ENCODE data around the gene AOC1. TPM values are rescaled to one million over a fixed set of nuclear protein-coding genes. Genes with fewer than 3 reads are reported as not detected.
A peak's percentile ranks its signal among the peaks of the same experiment; 100 is the strongest.
"Not testable (repeated sequence)": the region's sequence is repeated elsewhere in the genome, so short reads cannot be mapped to it uniquely, and the experiment has no call there.

The AOC1 gene
- total and polyA plus RNA-seq, 7 donors: 1.4 to 155 (median 47.3) TPM; not detected in 3

DNA sequence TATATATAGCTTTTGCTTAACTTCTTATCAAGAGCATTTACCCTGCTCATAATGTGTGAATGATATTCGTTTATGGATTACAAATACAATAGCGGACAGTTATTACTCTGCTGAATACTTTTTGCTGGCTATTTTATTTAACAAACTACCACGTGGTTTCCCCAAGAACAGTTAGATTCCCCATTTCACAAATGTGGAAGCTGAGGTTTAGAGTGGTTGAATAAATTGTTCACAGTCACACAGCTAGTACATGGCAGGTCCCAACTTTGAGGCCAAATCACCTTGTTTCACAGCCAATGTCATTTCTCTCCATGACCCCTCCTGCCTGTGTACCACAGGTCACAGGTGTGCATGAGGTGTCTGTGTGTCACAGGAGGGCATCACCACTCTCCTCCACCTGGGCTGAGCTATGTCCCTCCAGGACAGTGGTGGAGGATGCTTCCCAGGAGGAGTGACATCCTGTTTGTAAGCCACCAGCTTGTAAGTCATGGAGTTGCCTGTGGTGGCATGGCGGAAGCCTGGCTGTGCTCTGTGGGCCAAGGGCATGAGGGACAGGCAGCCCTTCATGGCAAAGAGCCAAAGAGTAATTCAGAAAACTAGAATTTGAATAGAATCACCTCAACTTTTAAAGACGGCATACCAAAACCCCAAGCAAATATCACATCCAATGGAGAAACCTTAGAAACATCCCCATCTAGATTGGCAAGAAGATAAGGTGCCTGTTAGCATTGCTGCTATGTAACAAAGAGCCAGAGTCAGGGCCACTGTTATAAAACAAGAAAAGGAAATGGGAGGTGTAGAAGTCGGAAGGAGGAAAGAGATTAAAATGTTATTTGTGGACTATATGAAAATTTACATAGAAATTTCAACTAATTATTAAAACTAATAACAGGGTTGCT is 51.9 kb downstream of the AOC1 start:
- WGBS, 2 donors: 38 to 45% methylated on average over 6 of the region's 6 CpGs
- intact Hi-C loops (cut with DNase I): no loop called here

DNA sequence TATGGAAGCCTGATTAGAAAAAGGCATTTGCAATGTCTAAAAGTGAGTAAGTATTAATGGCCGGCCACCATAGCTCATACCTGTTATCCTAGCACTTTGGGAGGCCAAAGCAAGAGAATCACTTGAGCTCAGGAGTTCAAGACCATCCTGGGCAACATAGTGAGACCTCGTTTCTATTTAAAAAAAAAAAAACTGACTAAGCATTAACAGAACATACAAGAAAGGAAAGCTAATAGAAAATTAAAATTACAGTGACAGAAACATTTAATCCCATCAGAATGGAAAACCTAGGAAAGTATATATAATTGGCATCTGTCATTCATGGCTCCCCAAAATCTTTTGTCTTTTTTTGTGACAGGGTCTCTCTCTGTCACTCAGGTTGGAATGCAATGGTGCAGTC is 55.9 kb downstream of the AOC1 start:
- peaks cover 0 to 15% (median 14%) of the 10 kb centered on the region in 4 donors for H3K4me1 ChIP-seq
- TF ChIP-seq, protein P1, sequence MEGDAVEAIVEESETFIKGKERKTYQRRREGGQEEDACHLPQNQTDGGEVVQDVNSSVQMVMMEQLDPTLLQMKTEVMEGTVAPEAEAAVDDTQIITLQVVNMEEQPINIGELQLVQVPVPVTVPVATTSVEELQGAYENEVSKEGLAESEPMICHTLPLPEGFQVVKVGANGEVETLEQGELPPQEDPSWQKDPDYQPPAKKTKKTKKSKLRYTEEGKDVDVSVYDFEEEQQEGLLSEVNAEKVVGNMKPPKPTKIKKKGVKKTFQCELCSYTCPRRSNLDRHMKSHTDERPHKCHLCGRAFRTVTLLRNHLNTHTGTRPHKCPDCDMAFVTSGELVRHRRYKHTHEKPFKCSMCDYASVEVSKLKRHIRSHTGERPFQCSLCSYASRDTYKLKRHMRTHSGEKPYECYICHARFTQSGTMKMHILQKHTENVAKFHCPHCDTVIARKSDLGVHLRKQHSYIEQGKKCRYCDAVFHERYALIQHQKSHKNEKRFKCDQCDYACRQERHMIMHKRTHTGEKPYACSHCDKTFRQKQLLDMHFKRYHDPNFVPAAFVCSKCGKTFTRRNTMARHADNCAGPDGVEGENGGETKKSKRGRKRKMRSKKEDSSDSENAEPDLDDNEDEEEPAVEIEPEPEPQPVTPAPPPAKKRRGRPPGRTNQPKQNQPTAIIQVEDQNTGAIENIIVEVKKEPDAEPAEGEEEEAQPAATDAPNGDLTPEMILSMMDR (IDR thresholded peaks at IDR 0.05): no peak
- TF ChIP-seq POLR2AphosphoS5 (IDR thresholded peaks at IDR 0.05) (no peak), POLR2A (IDR thresholded peaks at IDR 0.05) (no peak), EP300 (IDR thresholded peaks at IDR 0.05) (no peak)
- no peaks in the 10 kb centered on the region for H3K27me3 ChIP-seq
- intact Hi-C loops (cut with DNase I): no loop called here
- H3K27ac ChIP-seq: no peak overlapping the region
- H3K9me3 ChIP-seq: no peaks in the 10 kb centered on the region
- DNase-seq: no peak
- WGBS, 2 donors: 83 to 88% methylated on average over 2 of the region's 2 CpGs
- no peaks in the 10 kb centered on the region for H3K36me3 ChIP-seq
- no peak overlapping the region for H3K4me3 ChIP-seq

More for the DNA sequence above, 51.9 kb downstream of the AOC1 start:
- Histone ChIP-seq H3K4me1 (peaks cover 0 to 40% (median 39%) of the 10 kb centered on the region in 4 donors), H3K36me3 (no peaks in the 10 kb centered on the region), H3K4me3 (no peak overlapping the region), H3K9me3 (no peaks in the 10 kb centered on the region), H3K27me3 (no peaks in the 10 kb centered on the region), H3K27ac (peak overlapping the region; percentile 46 to 84 (median 80))
- no peak for TF ChIP-seq POLR2AphosphoS5 (IDR thresholded peaks at IDR 0.05)
- no peak for TF ChIP-seq POLR2A (IDR thresholded peaks at IDR 0.05)
- TF ChIP-seq, protein P1 (IDR thresholded peaks at IDR 0.05): no peak
- TF ChIP-seq EP300 (IDR thresholded peaks at IDR 0.05): no peak
- no peak for DNase-seq

DNA sequence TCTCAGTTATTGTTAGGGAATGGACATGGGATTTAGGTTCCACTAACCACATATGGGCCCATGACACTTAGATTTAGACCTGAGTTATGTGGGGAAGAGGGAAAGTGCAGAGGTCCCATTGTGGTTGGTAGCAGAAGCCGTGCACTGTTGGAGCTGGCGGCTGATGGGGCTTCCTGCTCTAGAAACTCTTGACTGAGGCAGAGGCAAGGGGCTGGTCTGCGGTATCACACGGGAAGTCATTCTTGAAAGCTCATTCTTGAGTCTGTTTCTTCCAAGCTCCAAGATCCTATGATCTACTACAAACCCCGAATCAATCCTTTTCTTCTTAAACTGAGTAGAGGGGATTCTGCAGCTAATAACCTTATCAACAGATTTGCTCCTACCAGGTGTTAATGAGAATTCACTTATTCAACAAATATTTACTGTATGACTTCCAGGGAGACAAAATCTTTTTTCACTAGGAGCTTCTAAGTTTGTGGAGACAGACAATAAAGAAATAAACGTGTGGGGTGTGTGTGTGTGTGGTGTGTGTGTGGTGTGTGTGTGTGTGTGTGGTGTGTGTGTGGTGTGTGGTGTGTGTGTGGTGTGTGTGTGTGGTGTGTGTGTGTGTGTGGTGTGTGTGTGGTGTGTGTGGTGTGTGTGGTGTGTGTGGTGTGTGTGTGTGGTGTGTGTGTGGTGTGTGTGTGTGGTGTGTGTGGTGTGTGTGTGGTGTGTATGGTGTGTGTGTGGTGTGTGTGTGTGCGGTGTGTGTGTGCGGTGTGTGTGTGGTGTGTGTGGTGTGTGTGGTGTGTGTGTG is 57.1 kb downstream of the AOC1 start:
- WGBS, 2 donors: 58 to 77% methylated on average over 8 of the region's 8 CpGs
- H3K4me3 ChIP-seq: no peak overlapping the region
- no peaks in the 10 kb centered on the region for H3K36me3 ChIP-seq
- H3K9me3 ChIP-seq: no peaks in the 10 kb centered on the region
- intact Hi-C loops (cut with DNase I): no loop called here
- no peak overlapping the region for H3K27ac ChIP-seq
- peaks cover 0 to 3% (median 2%) of the 10 kb centered on the region in 4 donors for H3K4me1 ChIP-seq
- TF ChIP-seq, protein P1 (IDR thresholded peaks at IDR 0.05): no peak
- TF ChIP-seq POLR2A (IDR thresholded peaks at IDR 0.05): no peak
- no peak for TF ChIP-seq POLR2AphosphoS5 (IDR thresholded peaks at IDR 0.05)
- no peak for TF ChIP-seq EP300 (IDR thresholded peaks at IDR 0.05)
- H3K27me3 ChIP-seq: no peaks in the 10 kb centered on the region
- no peak for DNase-seq

DNA sequence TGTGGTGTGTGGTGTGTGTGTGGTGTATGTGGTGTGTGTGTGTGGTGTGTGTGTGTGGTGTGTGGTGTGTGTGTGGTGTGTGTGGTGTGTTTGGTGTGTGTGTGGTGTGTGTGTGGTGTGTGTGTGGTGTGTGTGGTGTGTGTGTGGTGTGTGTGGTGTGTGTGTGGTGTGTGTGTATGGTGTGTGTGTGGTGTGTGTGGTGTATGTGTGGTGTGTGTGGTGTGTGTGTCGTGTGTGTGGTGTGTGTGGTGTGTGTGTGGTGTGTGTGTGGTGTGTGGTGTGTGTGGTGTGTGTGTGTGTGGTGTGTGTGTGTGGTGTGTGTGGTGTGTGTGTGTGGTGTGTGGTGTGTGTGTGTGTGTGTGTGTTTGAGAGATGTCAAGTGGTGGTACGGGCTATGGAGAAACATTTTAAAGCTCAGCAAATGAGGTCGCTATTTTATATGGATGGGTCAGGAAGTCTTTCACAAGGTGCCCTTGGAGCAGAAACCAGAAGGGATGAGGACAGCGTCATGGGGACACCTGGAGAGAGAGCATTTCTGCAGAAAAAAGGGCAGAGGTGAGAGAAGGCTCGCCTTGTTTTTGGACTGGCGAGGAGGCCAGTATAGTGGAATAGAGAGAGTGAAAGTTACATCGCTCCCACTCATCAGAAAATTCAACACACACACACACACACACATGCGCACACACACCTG is 58.1 kb downstream of the AOC1 start:
- H3K36me3 ChIP-seq; H3K27me3 ChIP-seq; H3K4me1 ChIP-seq; H3K4me3 ChIP-seq; H3K9me3 ChIP-seq; DNase-seq; intact Hi-C loops (cut with DNase I); H3K27ac ChIP-seq: not testable (repeated sequence)
- WGBS, 2 donors: 64 to 71% methylated on average over 8 of the region's 8 CpGs
